ENCODE data around the gene MSI2.

- no peak for TF ChIP-seq EZH2 (IDR thresholded peaks at IDR 0.05; ENCODE audit: insufficient read depth, poor library complexity, severe bottlenecking)
- TF ChIP-seq EZH2phosphoT487 (IDR thresholded peaks at IDR 0.05; ENCODE audit: insufficient read depth, low read depth), result no peak
Observed at GRCh38 chr17:57391857-57392471, 135.6 kb downstream of the MSI2 start.

All from GM23248 (cell line).